GM19351 (cell line): ENCODE results near the gene FSIP1.

ENCODE experiments used
- ATAC-seq: cut with Tn5 transposase; IDR thresholded peaks from one replicate; pipeline ENCODE4 v1.9.1; 2021; ENCODE audit warnings: mild to moderate bottlenecking, moderate library complexity; ENCODE audit not compliant: unreplicated experiment

The FSIP1 gene

GRCh38 chr15:39767921-39768320 lies 14.7 kb downstream of the FSIP1 start:
- ATAC-seq = no peak

GRCh38 chr15:39761006-39761405 lies 21.6 kb downstream of the FSIP1 start:
- no peak for ATAC-seq

GRCh38 chr15:39756806-39757522 lies 25.7 kb downstream of the FSIP1 start:
- no peak for ATAC-seq

- ATAC-seq = no peak
Observed at GRCh38 chr15:39752991-39753390, 29.6 kb downstream of the FSIP1 start.

- no peak for ATAC-seq
Observed at GRCh38 chr15:39752246-39752645, 30.4 kb downstream of the FSIP1 start.

- ATAC-seq = no peak
Observed at GRCh38 chr15:39748276-39748675, 34.4 kb downstream of the FSIP1 start.

- no peak for ATAC-seq
Observed at GRCh38 chr15:39747326-39747725, 35.3 kb downstream of the FSIP1 start.

GRCh38 chr15:39746714-39747276 lies 35.8 kb downstream of the FSIP1 start:
- no peak for ATAC-seq

- no peak for ATAC-seq
Observed at GRCh38 chr15:39746176-39746575, 36.5 kb downstream of the FSIP1 start.

GRCh38 chr15:39745415-39745814 lies 37.2 kb downstream of the FSIP1 start:
- ATAC-seq = no peak

- no peak for ATAC-seq
Observed at GRCh38 chr15:39744334-39745103, 38.1 kb downstream of the FSIP1 start.

GRCh38 chr15:39743611-39744010 lies 39.0 kb downstream of the FSIP1 start:
- no peak for ATAC-seq

- ATAC-seq = no peak
Observed at GRCh38 chr15:39741258-39741657, 41.4 kb downstream of the FSIP1 start.

GRCh38 chr15:39738998-39739397 lies 43.6 kb downstream of the FSIP1 start:
- no peak for ATAC-seq

- no peak for ATAC-seq
Observed at GRCh38 chr15:39737196-39737550, 45.5 kb downstream of the FSIP1 start.

GRCh38 chr15:39736412-39737195 lies 46.0 kb downstream of the FSIP1 start:
- no peak for ATAC-seq

GRCh38 chr15:39735120-39735717 lies 47.4 kb downstream of the FSIP1 start:
- ATAC-seq = no peak

- ATAC-seq = no peak
Observed at GRCh38 chr15:39731266-39731665, 51.4 kb downstream of the FSIP1 start.

- no peak for ATAC-seq
Observed at GRCh38 chr15:39730552-39730951, 52.1 kb downstream of the FSIP1 start.

GRCh38 chr15:39729500-39729899 lies 53.1 kb downstream of the FSIP1 start:
- ATAC-seq = no peak

GRCh38 chr15:39728845-39729244 lies 53.8 kb downstream of the FSIP1 start:
- ATAC-seq = no peak
